ENCODE measurements around the gene PBX3. TPM values are rescaled to one million over a fixed set of nuclear protein-coding genes. Genes with fewer than 3 reads are reported as not detected.

The PBX3 gene
- total and polyA plus RNA-seq, 4 donors, result 7.3 to 18.9 (median 11.1) TPM

DNA sequence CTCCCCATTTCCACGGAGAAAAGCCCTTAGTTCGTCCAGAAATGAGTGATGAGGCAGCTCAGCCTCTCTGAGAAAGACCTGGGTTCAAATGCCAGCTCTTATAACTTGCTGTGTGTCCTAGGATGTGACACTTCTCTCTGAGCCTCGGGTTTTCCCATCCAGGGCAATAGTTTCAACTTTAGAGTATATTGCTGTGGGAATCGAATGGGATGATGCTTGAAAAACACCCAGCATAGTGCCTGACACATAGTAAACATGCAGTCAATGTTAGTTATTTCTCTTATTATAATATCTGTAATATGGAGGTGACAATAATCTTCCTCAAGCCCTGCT is 39.7 kb upstream of the PBX3 start:
- H3K4me1 ChIP-seq (ENCODE audit: control insufficient read depth in 4 of 4, insufficient read depth in 4 of 4, low read length in 3 of 4), result peaks cover 1 to 17% (median 13%) of the 10 kb centered on the region in 4 donors
- H3K9ac ChIP-seq (ENCODE audit: low read depth in 1 of 2, low read length in 2 of 2), result peak overlapping the region; percentile 1 to 21
- no peak for DNase-seq (ENCODE audit: low spot score)
- H3K4me3 ChIP-seq (ENCODE audit: low read depth in 1 of 3, low read length in 3 of 3), result peak overlapping the region; percentile 21 to 86 (median 42)
- no peaks in the 10 kb centered on the region for H3K36me3 ChIP-seq (ENCODE audit: control insufficient read depth in 4 of 4, insufficient read depth in 3 of 4, low read depth in 1 of 4, low read length in 3 of 4)
- H3K9me3 ChIP-seq (ENCODE audit: control insufficient read depth in 4 of 4, low read length in 3 of 4), result no peaks in the 10 kb centered on the region
- H3K27ac ChIP-seq (ENCODE audit: low read depth in 1 of 2, low read length in 2 of 2), result no peak overlapping the region
- no peak for TF ChIP-seq YY1 (IDR thresholded peaks at IDR 0.05)
- H3K27me3 ChIP-seq (ENCODE audit: control insufficient read depth in 4 of 4, insufficient read depth in 4 of 4, low read length in 3 of 4), result no peaks in the 10 kb centered on the region
- 35% methylated on average over 4 of the region's 4 CpGs for WGBS

DNA sequence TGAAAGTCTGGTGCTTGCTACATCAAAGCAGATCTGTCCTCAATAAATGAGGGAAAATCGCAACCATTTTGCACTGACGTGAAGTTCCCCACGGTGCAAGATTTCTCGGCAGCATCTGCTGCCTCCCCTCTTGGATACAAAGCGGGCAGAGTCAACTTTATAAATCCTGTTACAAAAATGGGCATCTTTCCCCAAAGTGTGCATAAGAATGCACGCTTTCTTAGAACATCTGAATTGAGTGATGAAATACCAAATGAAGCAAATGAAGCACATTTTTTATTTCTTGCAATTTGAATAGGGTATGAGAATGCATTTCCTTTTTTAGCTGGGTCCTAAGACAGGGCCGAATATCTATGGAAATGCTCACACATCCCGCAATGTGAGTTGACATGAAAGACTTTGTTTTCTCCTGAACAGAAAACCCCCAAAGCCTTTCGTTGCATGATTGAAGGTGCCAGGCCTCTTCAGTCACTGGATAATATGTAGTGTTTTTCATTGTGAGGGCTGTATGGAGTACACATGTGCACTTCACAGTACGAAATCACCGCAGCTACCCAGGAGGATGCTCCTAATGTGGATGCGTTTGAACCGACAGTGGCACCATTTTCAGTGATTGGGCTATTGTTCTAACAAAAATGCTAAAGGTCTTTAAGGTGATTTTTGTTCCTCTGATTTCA is 20.6 kb upstream of the PBX3 start:
- Histone ChIP-seq H3K9ac (ENCODE audit: low read depth in 1 of 2, low read length in 2 of 2) (no peak overlapping the region), H3K9me3 (ENCODE audit: control insufficient read depth in 4 of 4, low read length in 3 of 4) (no peaks in the 10 kb centered on the region), H3K4me1 (ENCODE audit: control insufficient read depth in 4 of 4, insufficient read depth in 4 of 4, low read length in 3 of 4) (no peaks in the 10 kb centered on the region), H3K36me3 (ENCODE audit: control insufficient read depth in 4 of 4, insufficient read depth in 3 of 4, low read depth in 1 of 4, low read length in 3 of 4) (no peaks in the 10 kb centered on the region), H3K27ac (ENCODE audit: low read depth in 1 of 2, low read length in 2 of 2) (no peak overlapping the region), H3K27me3 (ENCODE audit: control insufficient read depth in 4 of 4, insufficient read depth in 4 of 4, low read length in 3 of 4) (no peaks in the 10 kb centered on the region), H3K4me3 (ENCODE audit: low read depth in 1 of 3, low read length in 3 of 3) (no peak overlapping the region)
- TF ChIP-seq NR2F2 (IDR thresholded peaks at IDR 0.05) (no peak), RAD21 (IDR thresholded peaks at IDR 0.05) (no peak), HNF4A (conservative IDR thresholded peaks at IDR 0.05) (no peak)
- no peak for DNase-seq (ENCODE audit: low spot score)
- 89% methylated on average over 13 of the region's 13 CpGs for WGBS

DNA sequence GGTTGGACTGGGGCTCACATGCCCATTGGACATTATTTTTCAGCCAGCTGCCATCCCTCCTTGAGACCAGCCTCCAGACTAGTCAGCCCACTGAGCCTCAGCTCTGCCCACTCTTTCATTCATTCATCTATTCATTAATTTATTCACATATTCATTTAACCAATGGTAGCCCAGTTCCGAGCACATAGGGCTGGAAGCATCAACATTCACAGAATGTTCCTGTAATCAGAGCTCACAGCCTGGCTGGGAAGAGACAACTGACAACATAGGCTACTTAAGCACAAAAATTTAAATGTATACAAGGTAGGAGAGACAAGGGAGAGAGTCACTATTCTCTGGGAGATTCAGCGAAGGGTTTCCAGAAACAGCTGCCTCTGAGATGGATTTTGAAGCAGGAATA is 17.0 kb upstream of the PBX3 start:
- no peak for DNase-seq (ENCODE audit: low spot score)
- no peaks in the 10 kb centered on the region for H3K9me3 ChIP-seq (ENCODE audit: control insufficient read depth in 4 of 4, low read length in 3 of 4)
- H3K4me1 ChIP-seq (ENCODE audit: control insufficient read depth in 4 of 4, insufficient read depth in 4 of 4, low read length in 3 of 4), result no peaks in the 10 kb centered on the region
- 95% methylated on average over 2 of the region's 2 CpGs for WGBS
- no peak overlapping the region for H3K4me3 ChIP-seq (ENCODE audit: low read depth in 1 of 3, low read length in 3 of 3)
- no peaks in the 10 kb centered on the region for H3K36me3 ChIP-seq (ENCODE audit: control insufficient read depth in 4 of 4, insufficient read depth in 3 of 4, low read depth in 1 of 4, low read length in 3 of 4)
- H3K9ac ChIP-seq (ENCODE audit: low read depth in 1 of 2, low read length in 2 of 2), result no peak overlapping the region
- H3K27ac ChIP-seq (ENCODE audit: low read depth in 1 of 2, low read length in 2 of 2), result no peak overlapping the region
- no peak for TF ChIP-seq RXRA (IDR thresholded peaks at IDR 0.05)
- TF ChIP-seq, protein P1, sequence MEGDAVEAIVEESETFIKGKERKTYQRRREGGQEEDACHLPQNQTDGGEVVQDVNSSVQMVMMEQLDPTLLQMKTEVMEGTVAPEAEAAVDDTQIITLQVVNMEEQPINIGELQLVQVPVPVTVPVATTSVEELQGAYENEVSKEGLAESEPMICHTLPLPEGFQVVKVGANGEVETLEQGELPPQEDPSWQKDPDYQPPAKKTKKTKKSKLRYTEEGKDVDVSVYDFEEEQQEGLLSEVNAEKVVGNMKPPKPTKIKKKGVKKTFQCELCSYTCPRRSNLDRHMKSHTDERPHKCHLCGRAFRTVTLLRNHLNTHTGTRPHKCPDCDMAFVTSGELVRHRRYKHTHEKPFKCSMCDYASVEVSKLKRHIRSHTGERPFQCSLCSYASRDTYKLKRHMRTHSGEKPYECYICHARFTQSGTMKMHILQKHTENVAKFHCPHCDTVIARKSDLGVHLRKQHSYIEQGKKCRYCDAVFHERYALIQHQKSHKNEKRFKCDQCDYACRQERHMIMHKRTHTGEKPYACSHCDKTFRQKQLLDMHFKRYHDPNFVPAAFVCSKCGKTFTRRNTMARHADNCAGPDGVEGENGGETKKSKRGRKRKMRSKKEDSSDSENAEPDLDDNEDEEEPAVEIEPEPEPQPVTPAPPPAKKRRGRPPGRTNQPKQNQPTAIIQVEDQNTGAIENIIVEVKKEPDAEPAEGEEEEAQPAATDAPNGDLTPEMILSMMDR (IDR thresholded peaks at IDR 0.05; ENCODE audit: low read depth, low read length, missing input control), result no peak
- no peak for TF ChIP-seq TAF1 (conservative IDR thresholded peaks at IDR 0.05)
- no peak for TF ChIP-seq RAD21 (IDR thresholded peaks at IDR 0.05)
- TF ChIP-seq, protein P2, sequence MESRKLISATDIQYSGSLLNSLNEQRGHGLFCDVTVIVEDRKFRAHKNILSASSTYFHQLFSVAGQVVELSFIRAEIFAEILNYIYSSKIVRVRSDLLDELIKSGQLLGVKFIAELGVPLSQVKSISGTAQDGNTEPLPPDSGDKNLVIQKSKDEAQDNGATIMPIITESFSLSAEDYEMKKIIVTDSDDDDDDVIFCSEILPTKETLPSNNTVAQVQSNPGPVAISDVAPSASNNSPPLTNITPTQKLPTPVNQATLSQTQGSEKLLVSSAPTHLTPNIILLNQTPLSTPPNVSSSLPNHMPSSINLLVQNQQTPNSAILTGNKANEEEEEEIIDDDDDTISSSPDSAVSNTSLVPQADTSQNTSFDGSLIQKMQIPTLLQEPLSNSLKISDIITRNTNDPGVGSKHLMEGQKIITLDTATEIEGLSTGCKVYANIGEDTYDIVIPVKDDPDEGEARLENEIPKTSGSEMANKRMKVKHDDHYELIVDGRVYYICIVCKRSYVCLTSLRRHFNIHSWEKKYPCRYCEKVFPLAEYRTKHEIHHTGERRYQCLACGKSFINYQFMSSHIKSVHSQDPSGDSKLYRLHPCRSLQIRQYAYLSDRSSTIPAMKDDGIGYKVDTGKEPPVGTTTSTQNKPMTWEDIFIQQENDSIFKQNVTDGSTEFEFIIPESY (IDR thresholded peaks at IDR 0.05), result no peak
- TF ChIP-seq GABPA (IDR thresholded peaks at IDR 0.05 in 1 of 2, conservative IDR thresholded peaks at IDR 0.05 in 1 of 2), result no peak
- no peak for TF ChIP-seq EGR1 (IDR thresholded peaks at IDR 0.05; ENCODE audit: low read depth in 2 of 2)
- no peak for TF ChIP-seq FOXA1 (IDR thresholded peaks at IDR 0.05)
- TF ChIP-seq JUND (IDR thresholded peaks at IDR 0.05), result no peak
- TF ChIP-seq, protein P3, sequence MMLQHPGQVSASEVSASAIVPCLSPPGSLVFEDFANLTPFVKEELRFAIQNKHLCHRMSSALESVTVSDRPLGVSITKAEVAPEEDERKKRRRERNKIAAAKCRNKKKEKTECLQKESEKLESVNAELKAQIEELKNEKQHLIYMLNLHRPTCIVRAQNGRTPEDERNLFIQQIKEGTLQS (IDR thresholded peaks at IDR 0.05), result no peak
- no peak for TF ChIP-seq SP1 (IDR thresholded peaks at IDR 0.05)
- no peak for TF ChIP-seq NR2F2 (IDR thresholded peaks at IDR 0.05)
- TF ChIP-seq HNF4A (conservative IDR thresholded peaks at IDR 0.05), result no peak
- no peak for TF ChIP-seq HNF4G (IDR thresholded peaks at IDR 0.05)
- TF ChIP-seq, protein P4, sequence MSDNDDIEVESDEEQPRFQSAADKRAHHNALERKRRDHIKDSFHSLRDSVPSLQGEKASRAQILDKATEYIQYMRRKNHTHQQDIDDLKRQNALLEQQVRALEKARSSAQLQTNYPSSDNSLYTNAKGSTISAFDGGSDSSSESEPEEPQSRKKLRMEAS (IDR thresholded peaks at IDR 0.05), result no peak
- no peaks in the 10 kb centered on the region for H3K27me3 ChIP-seq (ENCODE audit: control insufficient read depth in 4 of 4, insufficient read depth in 4 of 4, low read length in 3 of 4)
